HEK293 (cell line): ENCODE measurements around the gene CLPTM1.

Experiments
- CTCF ChIA-PET: fragments of 350-600 bp; formaldehyde crosslinking; extraction: SDS; loops from one replicate; lab custom pipeline; 2021; ENCODE audit warnings: antibody characterized with exemption; lab: Yijun Ruan, JAX
- POLR2A ChIA-PET: fragments of 300-600 bp; formaldehyde crosslinking; extraction: SDS; loops from one replicate; lab custom pipeline; 2020; ENCODE audit warnings: antibody characterized with exemption, inconsistent platforms; lab: Yijun Ruan, JAX
- H3K27ac ChIP-seq: fragments of 200-500 bp; sonication (Bioruptor generic); 2 replicates; pipeline ENCODE4 v1.5.1; 2014; ENCODE audit warnings: low read depth, low read length, control low read depth, inconsistent platforms; ENCODE audit errors: extremely low read depth
- H3K36me3 ChIP-seq, 2 experiments: fragments of 200-500 bp in 1 of 2; sonication (Bioruptor generic) in 1 of 2; 1 replicate in 1 of 2; 2 replicates in 1 of 2; pipeline ENCODE4 v1.5.1; 2014 to 2017; ENCODE audit warnings: inconsistent platforms in 2 of 2, low read length in 2 of 2; ENCODE audit not compliant: control insufficient read depth in 2 of 2, insufficient read depth in 1 of 2
- H3K4me1 ChIP-seq: fragments of 200-500 bp; sonication (Bioruptor generic); 2 replicates; pipeline ENCODE4 v1.5.1; 2014; ENCODE audit warnings: mild to moderate bottlenecking, low read length, inconsistent platforms; ENCODE audit not compliant: control insufficient read depth, insufficient read depth
- H3K4me3 ChIP-seq: 2 replicates; pipeline ENCODE4 v1.5.1; 2011; ENCODE audit warnings: low read depth, mild to moderate bottlenecking, control low read depth, low read length, moderate library complexity
- H3K9me3 ChIP-seq: fragments of 200-500 bp; sonication (Bioruptor generic); 2 replicates; pipeline ENCODE4 v1.5.1; 2014; ENCODE audit warnings: low read depth, low read length, inconsistent platforms; ENCODE audit not compliant: control insufficient read depth, insufficient read depth
- EGR2 ChIP-seq: fragments of 450-650 bp; formaldehyde crosslinking; IDR thresholded peaks from 2 replicates; pipeline ENCODE4 v1.5.1; 2016; ENCODE audit warnings: low read depth, missing biosample characterization, missing genetic modification characterization
- GLI2 ChIP-seq: fragments of 450-650 bp; formaldehyde crosslinking; IDR thresholded peaks from 2 replicates; pipeline ENCODE4; 2017; ENCODE audit warnings: missing biosample characterization, missing genetic modification characterization, low read depth, borderline replicate concordance
- GLIS2 ChIP-seq: fragments of 450-650 bp; formaldehyde crosslinking; IDR thresholded peaks from 2 replicates; pipeline ENCODE4 v1.5.1; 2016; ENCODE audit warnings: missing biosample characterization, missing genetic modification characterization
- HOXD13 ChIP-seq: sonication (generic); formaldehyde crosslinking; IDR thresholded peaks from 2 replicates; pipeline ENCODE4 v1.8.0; 2022; ENCODE audit warnings: missing genetic modification reagents, borderline replicate concordance
- KLF10 ChIP-seq: fragments of 450-650 bp; IDR thresholded peaks from 2 replicates; pipeline ENCODE4 v1.5.1; 2018; ENCODE audit warnings: missing biosample characterization, mild to moderate bottlenecking, missing genetic modification characterization
- PBX3 ChIP-seq: sonication (generic); formaldehyde crosslinking; IDR thresholded peaks from 2 replicates; pipeline ENCODE4 v1.8.1; 2022; ENCODE audit warnings: mild to moderate bottlenecking, moderate library complexity, missing genetic modification reagents
- PRDM1 ChIP-seq: fragments of 450-650 bp; formaldehyde crosslinking; IDR thresholded peaks from 2 replicates; pipeline ENCODE4; 2016; ENCODE audit warnings: missing biosample characterization, missing genetic modification characterization
- PRDM10 ChIP-seq: fragments of 450-650 bp; formaldehyde crosslinking; IDR thresholded peaks from 2 replicates; pipeline ENCODE4 v1.5.1; 2016; ENCODE audit warnings: missing biosample characterization, missing genetic modification characterization
- SETDB1 ChIP-seq: IDR thresholded peaks from one replicate; pipeline ENCODE4 v1.6.1; 2017; ENCODE audit warnings: mild to moderate bottlenecking, low read length, moderate library complexity, mixed read lengths; ENCODE audit not compliant: insufficient read length
- YY1 ChIP-seq: fragments of 450-650 bp; formaldehyde crosslinking; IDR thresholded peaks from 2 replicates; pipeline ENCODE4 v1.5.1; 2018; ENCODE audit warnings: missing biosample characterization, missing genetic modification characterization
- ZNF140 ChIP-seq: fragments of 450-650 bp; formaldehyde crosslinking; IDR thresholded peaks from 2 replicates; pipeline ENCODE4 v1.5.1; 2016; ENCODE audit warnings: missing biosample characterization, missing genetic modification characterization
- ZNF19 ChIP-seq: fragments of 450-650 bp; formaldehyde crosslinking; IDR thresholded peaks from 2 replicates; pipeline ENCODE4; 2016; ENCODE audit warnings: missing biosample characterization, missing genetic modification characterization, low read depth
- ZNF214 ChIP-seq: fragments of 450-650 bp; formaldehyde crosslinking; IDR thresholded peaks from 2 replicates; pipeline ENCODE4 v1.5.1; 2017; ENCODE audit warnings: missing biosample characterization, mild to moderate bottlenecking, missing genetic modification characterization, borderline replicate concordance
- ZNF221 ChIP-seq: fragments of 450-650 bp; formaldehyde crosslinking; IDR thresholded peaks from 2 replicates; pipeline ENCODE4 v1.5.1; 2017; ENCODE audit warnings: missing biosample characterization, missing genetic modification characterization, borderline replicate concordance
- ZNF23 ChIP-seq: fragments of 450-650 bp; formaldehyde crosslinking; IDR thresholded peaks from 2 replicates; pipeline ENCODE4 v1.5.1; 2016; ENCODE audit warnings: missing biosample characterization, missing genetic modification characterization, borderline replicate concordance
- ZNF274 ChIP-seq, 2 experiments: fragments of 200-500 bp in 1 of 2; fragments of 450-650 bp in 1 of 2; sonication (Bioruptor generic) in 1 of 2; formaldehyde crosslinking in 1 of 2; IDR thresholded peaks; 2 replicates each; pipeline versions ENCODE4 v1.5.1 to v1.6.1; 2014 to 2016; ENCODE audit warnings: borderline replicate concordance in 1 of 2, inconsistent platforms in 1 of 2, low read length in 1 of 2, missing biosample characterization in 1 of 2, missing genetic modification characterization in 1 of 2
- ZNF404 ChIP-seq: fragments of 450-650 bp; formaldehyde crosslinking; IDR thresholded peaks from 2 replicates; pipeline ENCODE4 v1.5.1; 2017; ENCODE audit warnings: missing biosample characterization, missing genetic modification characterization
- ZNF473 ChIP-seq: fragments of 450-650 bp; formaldehyde crosslinking; IDR thresholded peaks from 2 replicates; pipeline ENCODE4 v1.5.1; 2017; ENCODE audit warnings: missing biosample characterization, missing genetic modification characterization
- ZNF510 ChIP-seq: fragments of 450-650 bp; formaldehyde crosslinking; IDR thresholded peaks from 2 replicates; pipeline ENCODE4 v1.5.1; 2018; ENCODE audit warnings: mild to moderate bottlenecking, missing genetic modification characterization, missing biosample characterization; ENCODE audit not compliant: insufficient replicate concordance
- ZNF623 ChIP-seq: fragments of 450-650 bp; formaldehyde crosslinking; IDR thresholded peaks from 2 replicates; pipeline ENCODE4 v1.5.1; 2016; ENCODE audit warnings: missing biosample characterization, missing genetic modification characterization
- ZNF629 ChIP-seq: fragments of 450-650 bp; formaldehyde crosslinking; IDR thresholded peaks from 2 replicates; pipeline ENCODE4 v1.5.1; 2017; ENCODE audit warnings: missing biosample characterization, missing genetic modification characterization
- ZNF654 ChIP-seq: fragments of 450-650 bp; formaldehyde crosslinking; IDR thresholded peaks from 2 replicates; pipeline ENCODE4 v1.5.1; 2016; ENCODE audit warnings: low read depth, missing biosample characterization, missing genetic modification characterization
- ZNF658 ChIP-seq: fragments of 450-650 bp; formaldehyde crosslinking; IDR thresholded peaks from 2 replicates; pipeline ENCODE4; 2016; ENCODE audit warnings: missing biosample characterization, missing genetic modification characterization
- ZNF791 ChIP-seq: fragments of 450-650 bp; formaldehyde crosslinking; IDR thresholded peaks from 2 replicates; pipeline ENCODE4 v1.5.1; 2016; ENCODE audit warnings: missing biosample characterization, missing genetic modification characterization
- ZSCAN18 ChIP-seq: fragments of 450-650 bp; formaldehyde crosslinking; IDR thresholded peaks from 2 replicates; pipeline ENCODE4 v1.5.1; 2016; ENCODE audit warnings: missing biosample characterization, missing genetic modification characterization
- TF ChIP-seq, protein P1 (sequence below): fragments of 450-650 bp; formaldehyde crosslinking; IDR thresholded peaks from 2 replicates; pipeline ENCODE4 v1.5.1; 2016; ENCODE audit warnings: missing biosample characterization, missing genetic modification characterization

Gene CLPTM1

DNA sequence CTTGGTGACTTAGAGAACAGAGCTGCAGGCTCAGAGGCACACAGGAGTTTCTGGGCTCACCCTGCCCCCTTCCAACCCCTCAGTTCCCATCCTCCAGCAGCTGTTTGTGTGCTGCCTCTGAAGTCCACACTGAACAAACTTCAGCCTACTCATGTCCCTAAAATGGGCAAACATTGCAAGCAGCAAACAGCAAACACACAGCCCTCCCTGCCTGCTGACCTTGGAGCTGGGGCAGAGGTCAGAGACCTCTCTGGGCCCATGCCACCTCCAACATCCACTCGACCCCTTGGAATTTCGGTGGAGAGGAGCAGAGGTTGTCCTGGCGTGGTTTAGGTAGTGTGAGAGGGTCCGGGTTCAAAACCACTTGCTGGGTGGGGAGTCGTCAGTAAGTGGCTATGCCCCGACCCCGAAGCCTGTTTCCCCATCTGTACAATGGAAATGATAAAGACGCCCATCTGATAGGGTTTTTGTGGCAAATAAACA is 30.9 kb upstream of the CLPTM1 start:
- Histone ChIP-seq H3K9me3 (no peaks in the 10 kb centered on the region), H3K36me3 (no peaks in the 10 kb centered on the region; a peak in 1 of 3 replicates), H3K4me3 (no peak overlapping the region), H3K27ac (no peak overlapping the region), H3K4me1 (no peaks in the 10 kb centered on the region; the same call in 1 of the 2 replicates)
- ChIA-PET CTCF (no interaction called here), POLR2A (no interaction called here)
- TF ChIP-seq HOXD13 (CRISPR knock-in tag): no peak
- TF ChIP-seq, protein P1, sequence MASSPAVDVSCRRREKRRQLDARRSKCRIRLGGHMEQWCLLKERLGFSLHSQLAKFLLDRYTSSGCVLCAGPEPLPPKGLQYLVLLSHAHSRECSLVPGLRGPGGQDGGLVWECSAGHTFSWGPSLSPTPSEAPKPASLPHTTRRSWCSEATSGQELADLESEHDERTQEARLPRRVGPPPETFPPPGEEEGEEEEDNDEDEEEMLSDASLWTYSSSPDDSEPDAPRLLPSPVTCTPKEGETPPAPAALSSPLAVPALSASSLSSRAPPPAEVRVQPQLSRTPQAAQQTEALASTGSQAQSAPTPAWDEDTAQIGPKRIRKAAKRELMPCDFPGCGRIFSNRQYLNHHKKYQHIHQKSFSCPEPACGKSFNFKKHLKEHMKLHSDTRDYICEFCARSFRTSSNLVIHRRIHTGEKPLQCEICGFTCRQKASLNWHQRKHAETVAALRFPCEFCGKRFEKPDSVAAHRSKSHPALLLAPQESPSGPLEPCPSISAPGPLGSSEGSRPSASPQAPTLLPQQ (tag by site-specific recombination): no peak
- TF ChIP-seq PRDM10 (tag by site-specific recombination): no peak
- TF ChIP-seq SETDB1: no peak
- no peak for TF ChIP-seq ZSCAN18 (tag by site-specific recombination)
- TF ChIP-seq EGR2: no peak
- TF ChIP-seq ZNF404 (tag by site-specific recombination): no peak
- TF ChIP-seq ZNF23 (tag by site-specific recombination): no peak
- no peak for TF ChIP-seq YY1
- TF ChIP-seq GLI2 (tag by site-specific recombination): no peak
- TF ChIP-seq ZNF791 (tag by site-specific recombination): no peak
- no peak for TF ChIP-seq ZNF214
- no peak for TF ChIP-seq ZNF473 (tag by site-specific recombination)
- no peak for TF ChIP-seq ZNF274 (IDR thresholded peaks at IDR 0.05; ENCODE audit: low read length)
- TF ChIP-seq ZNF274 (tag by site-specific recombination; IDR thresholded peaks at IDR 0.05; ENCODE audit: borderline replicate concordance): no peak
- TF ChIP-seq ZNF221: no peak

- H3K27ac ChIP-seq: no peak overlapping the region
- no peak overlapping the region for H3K4me3 ChIP-seq
- H3K4me1 ChIP-seq: no peaks in the 10 kb centered on the region; the same call in 1 of the 2 replicates
- ChIA-PET POLR2A (no interaction called here), CTCF (interaction anchor here (0.6 to 1.4 kb wide), 4 partner anchors 26 to 140 kb away, joined by 3 to 4 read pairs (median 3); no protein-coding TSS in a partner anchor)
- no peaks in the 10 kb centered on the region; a peak in 1 of 3 replicates for H3K36me3 ChIP-seq
- TF ChIP-seq GLIS2 (tag by site-specific recombination) (no peak), ZNF629 (tag by site-specific recombination) (no peak), PRDM1 (tag by site-specific recombination) (no peak), PBX3 (no peak), ZNF654 (tag by site-specific recombination) (no peak), ZNF658 (no peak), ZNF19 (no peak), ZNF140 (no peak), ZNF791 (tag by site-specific recombination) (no peak), ZNF510 (tag by site-specific recombination) (no peak), KLF10 (tag by site-specific recombination) (no peak), ZNF623 (tag by site-specific recombination) (no peak)
- H3K9me3 ChIP-seq: no peaks in the 10 kb centered on the region
Measured at GRCh38 chr19:44925114-44925891, 29.9 kb upstream of the CLPTM1 start.
